HPDE6-E6E7 (cell line): ENCODE data around the gene HCFC2.
A peak's percentile ranks its signal among the peaks of the same experiment; 100 is the strongest.

Experiments
- DNase-seq: peaks from one replicate; pipeline ENCODE4 v3.0.0; 2011; ENCODE audit warnings: missing footprints; ENCODE audit errors: extremely low spot score

HCFC2 gene

GRCh38 chr12:104121001-104121400, 56.7 kb downstream of the HCFC2 start:
- no peak for DNase-seq

GRCh38 chr12:104122298-104122697, 58.0 kb downstream of the HCFC2 start:
- no peak for DNase-seq

GRCh38 chr12:104126548-104126947, 62.2 kb downstream of the HCFC2 start:
- no peak for DNase-seq

GRCh38 chr12:104130760-104131159, 66.4 kb downstream of the HCFC2 start:
- no peak for DNase-seq

- DNase-seq: no peak
Measured at GRCh38 chr12:104131609-104132008, 67.3 kb downstream of the HCFC2 start.

- DNase-seq: no peak
Measured at GRCh38 chr12:104132351-104132956, 68.1 kb downstream of the HCFC2 start.

GRCh38 chr12:104133321-104133720, 69.0 kb downstream of the HCFC2 start:
- DNase-seq: no peak

- no peak for DNase-seq
Measured at GRCh38 chr12:104133866-104134265, 69.5 kb downstream of the HCFC2 start.

GRCh38 chr12:104134882-104135281, 70.6 kb downstream of the HCFC2 start:
- no peak for DNase-seq

- no peak for DNase-seq
Measured at GRCh38 chr12:104136577-104136976, 72.2 kb downstream of the HCFC2 start.

- no peak for DNase-seq
Measured at GRCh38 chr12:104137001-104137901, 72.9 kb downstream of the HCFC2 start.

- peak; percentile 99 for DNase-seq
Measured at GRCh38 chr12:104137902-104138796, 73.8 kb downstream of the HCFC2 start, which contains the start of gene NFYB. TSS of gene NFYB (minus strand) at chr12:104138210. CDS start at chr12:104135453, 2,757 bp downstream.

- no peak for DNase-seq
Measured at GRCh38 chr12:104138797-104139152, 74.4 kb downstream of the HCFC2 start.

GRCh38 chr12:104142543-104142942, 78.2 kb downstream of the HCFC2 start:
- DNase-seq: no peak

- no peak for DNase-seq
Measured at GRCh38 chr12:104143002-104143401, 78.7 kb downstream of the HCFC2 start.

GRCh38 chr12:104143918-104144317, 79.6 kb downstream of the HCFC2 start:
- no peak for DNase-seq

- DNase-seq: no peak
Measured at GRCh38 chr12:104147346-104147745, 83.0 kb downstream of the HCFC2 start.

- no peak for DNase-seq
Measured at GRCh38 chr12:104150416-104150815, 86.1 kb downstream of the HCFC2 start.

GRCh38 chr12:104152685-104153241, 88.4 kb downstream of the HCFC2 start:
- no peak for DNase-seq

GRCh38 chr12:104154286-104154685, 90.0 kb downstream of the HCFC2 start:
- no peak for DNase-seq

GRCh38 chr12:104154806-104155205, 90.5 kb downstream of the HCFC2 start:
- DNase-seq: no peak
